ENCODE data around the gene ACTR10.

Gene ACTR10

DNA sequence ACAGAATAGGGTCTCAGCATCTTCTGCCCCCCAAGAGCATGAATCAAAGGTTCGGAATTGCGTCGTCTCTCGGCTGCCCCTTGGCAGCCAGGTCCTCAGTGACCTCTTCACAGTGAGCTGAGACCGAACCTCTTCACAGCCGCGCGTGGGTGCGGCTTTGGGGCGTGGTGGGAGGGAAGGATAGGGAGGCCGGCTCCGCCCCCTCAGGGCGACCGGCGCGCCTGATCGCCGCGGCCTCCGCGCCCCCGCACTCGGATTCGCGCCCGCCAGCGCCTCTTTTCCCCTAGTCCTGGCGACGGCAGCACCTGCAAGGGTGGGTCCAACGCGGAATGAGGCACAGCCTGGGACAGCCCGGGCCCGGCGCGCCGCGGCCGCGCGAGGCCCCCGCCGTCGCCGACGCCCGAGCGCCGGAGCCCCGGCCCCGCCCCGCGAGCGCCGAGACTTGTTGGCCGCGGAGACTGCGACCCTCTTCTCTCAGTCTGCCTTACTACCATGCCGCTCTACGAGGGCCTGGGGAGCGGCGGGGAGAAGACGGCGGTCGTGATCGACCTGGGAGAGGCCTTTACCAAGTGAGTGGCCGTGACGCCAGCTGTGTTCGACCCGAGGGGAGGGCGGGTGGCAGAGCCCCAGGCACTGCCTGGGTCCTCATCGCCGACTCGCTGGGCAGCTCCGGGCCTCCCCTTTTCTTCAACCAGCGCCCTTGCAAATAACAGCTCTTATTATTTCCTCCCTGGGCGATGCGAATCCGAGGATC lies at the start of gene ACTR10:
ACTR10 (plus strand) TSS at position 424 of the 754 bp plus-strand sequence; CDS start at position 493, 69 bp downstream.
- DNase-seq: peak; percentile 69 to 83 (median 72)

DNA sequence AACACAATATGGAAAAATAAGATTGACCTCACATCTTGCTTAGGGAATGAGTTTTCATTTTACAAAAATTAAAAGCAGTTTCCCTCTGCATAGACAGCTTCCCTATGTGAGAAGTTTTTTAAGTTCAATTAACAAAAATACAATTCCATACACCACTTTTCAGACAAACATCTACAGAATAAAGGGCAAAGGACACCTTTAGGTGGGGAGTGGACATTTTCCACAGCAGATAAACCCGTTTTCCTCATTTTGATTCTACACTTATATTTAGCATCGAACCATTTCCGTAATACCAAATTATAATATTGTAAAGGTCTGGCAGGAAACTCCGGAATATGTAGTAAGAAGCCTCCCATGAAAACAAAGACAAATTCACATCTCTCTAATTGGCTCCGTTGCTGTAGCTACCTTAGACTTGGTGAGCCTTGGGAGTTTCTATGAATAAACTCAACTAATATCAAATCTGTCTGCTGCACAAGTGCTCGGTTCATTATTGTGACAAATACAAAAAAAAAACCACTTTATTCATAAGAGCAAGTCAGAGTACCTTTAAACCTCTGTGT lies 49.6 kb upstream of the ACTR10 start:
- DNase-seq: no peak

DNA sequence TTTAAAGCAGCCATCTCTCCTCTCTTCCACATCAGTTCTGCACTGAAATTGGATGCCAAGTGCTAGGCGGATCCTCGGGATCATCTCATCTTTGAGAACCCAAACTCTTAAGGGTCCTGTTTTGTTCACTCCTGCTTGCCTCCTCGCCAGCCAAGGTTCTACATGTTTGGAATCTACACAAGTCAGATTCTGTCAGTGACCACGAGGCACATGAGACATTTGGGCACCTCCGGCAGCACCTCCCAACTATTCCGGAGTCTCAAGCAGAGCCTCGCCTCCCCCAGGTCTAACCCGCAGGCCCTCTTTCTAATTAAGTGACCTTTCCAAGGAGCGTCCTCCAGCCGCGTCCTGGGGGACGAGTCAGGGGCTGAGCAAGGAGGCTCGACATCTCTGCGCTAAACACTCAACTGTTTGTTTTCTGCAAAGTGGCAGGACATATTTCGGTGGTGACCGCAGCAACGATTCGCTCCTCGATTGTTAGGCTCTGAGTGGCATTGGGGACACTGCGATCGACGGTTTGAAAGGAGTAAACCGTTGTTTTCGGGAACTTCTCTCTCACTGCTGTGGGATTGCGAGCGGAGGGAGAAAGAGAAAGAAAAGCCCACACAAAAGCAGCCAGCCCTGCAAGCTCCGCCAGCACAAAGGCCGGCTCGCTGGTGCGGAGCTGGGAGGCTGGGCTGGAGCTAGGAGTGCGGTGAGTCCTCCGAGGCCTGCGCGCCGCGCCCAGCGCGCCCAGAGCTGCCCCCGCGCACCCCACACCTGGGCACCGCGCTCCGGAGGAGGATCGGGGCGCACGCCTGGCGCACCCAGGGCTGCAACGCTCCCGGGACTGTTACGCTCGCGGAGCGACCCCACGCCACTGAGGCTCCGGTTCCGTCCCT lies 48.6 kb upstream of the ACTR10 start:
- no peak for DNase-seq

DNA sequence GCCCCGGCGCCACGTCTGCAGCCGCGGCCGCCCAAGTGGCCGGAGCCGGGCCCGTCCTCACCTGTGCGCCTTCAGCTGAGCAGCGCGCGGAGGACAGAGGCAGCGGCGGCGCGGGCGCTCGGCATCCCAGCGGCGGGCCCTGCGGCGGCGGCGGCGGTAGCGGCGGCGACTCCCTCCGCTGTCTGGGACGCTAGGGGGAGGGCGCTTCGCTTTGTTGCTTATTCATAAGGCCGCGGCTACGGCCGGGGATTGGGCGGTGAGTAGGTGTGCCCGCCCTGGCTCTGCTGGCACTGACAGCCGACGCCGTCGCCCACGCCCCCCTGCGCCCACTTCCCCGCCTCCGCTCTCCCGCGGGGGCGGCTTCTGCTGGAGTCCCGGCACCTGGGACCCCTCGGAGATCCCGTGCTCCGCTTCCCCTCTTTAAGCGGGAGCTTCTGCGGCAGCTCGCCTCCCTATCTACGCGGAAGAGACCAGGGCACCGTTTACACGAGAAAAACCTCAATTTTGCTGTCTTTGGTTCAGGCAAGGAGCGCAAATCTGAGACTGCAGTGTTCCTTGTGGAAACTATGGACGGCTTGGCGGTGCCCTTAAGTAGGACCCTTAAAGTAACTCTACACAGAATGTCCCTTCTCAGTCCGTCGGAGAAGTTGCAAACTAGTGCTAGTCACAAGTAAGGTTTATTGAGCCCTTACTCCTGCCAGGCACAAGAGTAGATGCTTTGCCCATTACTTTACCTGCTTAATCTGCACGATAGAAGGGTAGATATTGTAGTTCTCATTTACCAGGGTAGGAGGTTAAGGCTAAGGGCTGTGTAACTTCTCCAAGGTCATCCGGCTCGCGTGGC lies 47.7 kb upstream of the ACTR10 start, which contains the start of gene ARMH4:
ARMH4 (minus strand) TSS at position 200 of the 844 bp plus-strand sequence. CDS start 12,855 bp downstream, outside the sequence.
- peak in 3 of 4 experiments; percentile 5 to 51 (median 9) for DNase-seq

DNA sequence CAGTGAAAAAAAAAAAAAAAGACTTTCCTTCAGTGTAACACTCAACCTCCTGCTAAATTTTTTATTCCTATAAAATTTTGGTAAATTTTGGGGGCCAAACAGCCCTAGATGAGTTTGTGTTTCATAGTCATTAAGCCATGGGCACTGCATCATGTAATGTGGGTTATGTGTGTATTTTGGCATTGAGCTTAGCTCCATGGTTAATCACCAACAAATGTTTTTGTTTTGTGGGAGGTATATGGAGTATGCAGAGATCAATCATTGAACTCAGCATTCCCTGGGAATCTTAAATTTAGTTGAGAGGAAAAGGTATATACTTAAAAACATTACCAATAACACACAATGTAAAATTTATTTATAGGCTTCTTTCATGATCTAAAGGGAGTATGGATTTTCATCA lies 39.4 kb upstream of the ACTR10 start:
- no peak for DNase-seq

DNA sequence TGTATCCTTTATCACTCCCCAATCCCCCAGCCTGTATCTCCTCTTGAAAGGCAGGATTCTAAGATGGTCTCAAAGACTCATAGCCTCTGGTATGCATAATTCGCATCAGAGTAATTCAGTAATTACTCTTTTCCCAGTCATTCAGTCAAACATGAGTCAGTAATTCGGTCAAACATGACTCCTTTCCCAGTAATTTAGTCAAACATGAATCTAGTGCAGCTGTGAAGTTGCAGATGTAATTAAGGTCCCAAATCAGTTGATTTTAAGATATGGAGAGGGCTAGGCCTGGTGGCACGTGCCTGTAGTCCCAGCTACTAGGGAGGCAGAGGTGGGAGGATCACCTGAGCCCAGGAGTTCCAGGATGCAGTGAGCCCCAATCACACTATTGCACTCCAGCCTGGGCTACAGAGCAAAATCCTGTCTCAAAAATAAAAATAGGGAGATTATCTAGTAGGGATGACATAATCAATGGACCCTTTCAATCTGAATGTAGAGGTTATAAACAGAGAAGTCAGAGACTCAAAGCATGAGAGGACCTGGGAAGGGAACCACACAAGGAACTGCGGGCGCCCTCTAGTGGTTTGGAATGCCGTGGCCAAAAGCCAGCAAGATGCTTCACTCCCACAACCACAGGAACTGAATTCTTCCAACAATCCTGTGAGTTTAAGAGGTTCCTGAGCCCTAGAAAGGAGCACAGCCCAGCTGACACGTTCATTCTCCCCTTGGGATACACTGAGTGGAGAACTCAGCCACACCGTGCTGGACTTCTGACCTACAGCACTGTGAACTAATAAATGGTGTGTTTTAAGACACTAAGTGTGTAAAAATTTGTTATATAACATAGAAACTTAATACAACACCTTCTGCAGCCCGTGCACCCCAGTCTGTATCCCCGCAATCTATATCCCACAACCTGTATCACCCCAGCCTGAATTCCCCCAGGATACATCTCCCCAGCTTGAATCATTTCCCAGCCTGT lies 33.7 kb upstream of the ACTR10 start:
- peak; percentile 26 to 67 (median 66) for DNase-seq

DNA sequence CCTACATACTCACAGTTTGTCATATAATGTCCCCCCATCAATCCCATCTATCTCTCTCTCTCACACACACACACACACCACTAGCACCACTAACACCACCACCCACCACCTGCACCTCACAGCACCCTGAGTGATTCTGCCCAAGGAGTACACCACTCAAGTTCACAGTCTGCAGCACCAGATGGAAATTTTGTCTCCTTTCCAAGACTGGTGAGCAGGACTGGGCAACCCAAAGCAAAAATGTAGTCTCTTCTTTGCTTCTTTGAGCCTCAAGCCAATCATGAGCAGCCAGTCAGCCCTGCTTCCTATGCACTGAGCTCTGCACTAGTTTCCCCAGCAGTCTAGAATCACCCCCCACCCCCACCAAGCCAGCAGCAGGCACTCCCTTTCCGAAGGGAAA lies 32.9 kb upstream of the ACTR10 start:
- no peak for DNase-seq

DNA sequence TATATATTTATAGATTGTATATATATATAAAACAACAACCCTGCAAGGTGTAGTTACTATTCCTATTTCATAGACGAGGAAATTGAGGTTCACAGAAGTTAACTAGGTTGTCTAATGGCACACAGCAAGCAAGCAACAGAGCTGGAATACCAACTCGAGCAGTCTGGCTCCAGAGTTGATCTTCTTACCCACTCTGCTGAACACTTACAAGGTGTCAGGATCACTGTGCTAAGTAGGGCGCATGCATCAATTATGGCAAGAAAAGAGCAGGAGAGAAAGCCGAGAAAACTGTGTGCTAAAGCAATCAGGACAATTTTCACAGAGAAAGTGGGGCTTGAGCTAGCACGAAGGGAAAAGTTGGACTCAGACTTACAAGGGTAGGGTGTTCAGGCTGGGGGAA lies 32.1 kb upstream of the ACTR10 start:
- DNase-seq: no peak

DNA sequence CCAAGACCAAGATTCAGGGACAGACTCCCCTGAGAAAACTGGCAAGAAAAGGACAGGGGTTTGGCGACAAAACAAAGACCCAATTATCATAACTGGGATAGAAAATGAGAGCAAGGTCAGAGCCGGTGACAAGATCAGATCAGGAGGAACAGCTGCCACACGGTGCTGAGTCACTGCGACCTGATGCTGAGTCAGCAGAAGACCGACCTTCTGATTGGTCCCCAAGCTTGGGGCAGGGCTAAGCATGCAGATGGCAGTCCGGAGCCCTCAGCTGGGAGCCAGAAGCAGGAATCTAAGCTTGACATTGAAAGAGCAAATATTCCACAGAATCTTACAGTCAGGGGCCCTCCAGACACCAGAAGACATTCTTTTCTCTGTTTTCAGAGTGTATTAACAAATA lies 28.9 kb upstream of the ACTR10 start:
- DNase-seq: no peak

DNA sequence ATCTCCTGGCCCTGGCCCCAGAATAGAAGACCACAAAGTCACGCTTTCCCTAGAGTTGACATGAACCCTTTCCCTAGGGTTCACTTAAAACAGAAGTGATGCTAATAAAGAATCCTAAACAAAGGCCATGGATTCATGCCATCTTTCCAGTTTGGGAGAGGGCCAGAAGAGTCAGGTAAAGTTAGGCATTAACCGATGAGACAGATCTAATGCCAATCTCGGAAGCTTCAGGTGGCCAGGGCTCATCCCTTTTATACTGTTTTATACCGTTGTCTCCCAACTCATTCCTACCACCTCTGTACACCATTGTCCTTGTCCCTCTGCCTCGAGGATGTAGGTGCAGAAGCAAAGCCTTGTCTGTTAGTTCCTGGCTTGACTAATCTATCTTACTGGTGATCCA lies 22.8 kb upstream of the ACTR10 start:
- DNase-seq: no peak

DNA sequence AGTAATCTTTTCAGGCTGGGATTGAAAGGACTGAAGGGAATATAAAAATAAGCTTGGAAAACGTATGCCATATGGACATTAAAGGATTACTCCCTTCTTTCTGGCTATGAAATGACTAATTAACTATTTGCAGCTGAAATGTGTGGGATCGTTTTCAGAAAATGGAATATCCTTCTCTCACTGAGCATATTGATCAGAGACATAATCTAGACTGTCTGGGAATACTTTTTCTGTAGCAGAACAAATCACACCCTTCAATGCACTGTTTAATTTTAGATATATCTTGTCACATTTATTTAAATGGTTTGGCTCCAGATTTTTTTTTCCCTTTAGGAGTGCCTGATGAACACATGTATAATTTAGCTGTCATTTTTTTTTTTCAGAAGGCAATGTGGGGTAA lies 10.8 kb upstream of the ACTR10 start:
- DNase-seq: no peak

DNA sequence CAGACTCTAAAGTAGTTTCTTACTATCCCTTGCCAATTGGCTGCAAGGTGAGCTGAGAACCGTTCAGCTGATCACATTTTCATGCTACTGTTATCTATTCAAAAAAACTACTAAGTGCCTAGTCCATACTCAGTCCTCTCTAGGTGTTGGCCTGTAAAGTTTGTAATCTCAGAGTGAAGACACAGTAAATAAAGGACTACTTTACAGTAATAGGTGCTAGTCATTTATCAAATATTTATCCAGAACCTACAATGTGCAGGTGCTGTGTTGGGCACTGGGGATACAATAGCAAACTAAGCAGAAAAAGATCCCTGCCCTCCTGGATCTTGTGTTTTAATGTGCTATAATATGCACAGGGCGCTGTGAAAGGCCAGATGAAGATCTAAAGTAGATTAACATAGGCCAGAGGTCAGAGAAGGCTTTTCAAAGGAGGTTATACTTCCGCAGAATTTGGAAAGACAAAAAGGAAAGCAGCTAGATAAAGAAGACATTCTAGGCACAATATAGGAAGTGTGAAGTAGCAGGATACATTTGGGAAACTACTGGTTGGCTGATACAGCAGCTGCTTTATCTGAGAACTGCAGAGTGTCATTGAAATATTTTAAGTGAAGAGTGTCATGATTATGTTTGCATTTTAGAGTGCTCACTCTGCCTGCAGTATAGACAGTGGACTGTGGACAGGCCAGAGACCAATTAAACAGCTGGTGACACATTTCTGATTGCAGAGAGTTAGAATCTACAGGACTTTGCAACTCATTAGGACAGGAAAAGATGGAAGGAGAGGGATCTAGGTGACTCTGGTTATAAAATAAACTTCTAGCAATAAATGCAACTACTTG lies 8.0 kb upstream of the ACTR10 start:
- DNase-seq: no peak

DNA sequence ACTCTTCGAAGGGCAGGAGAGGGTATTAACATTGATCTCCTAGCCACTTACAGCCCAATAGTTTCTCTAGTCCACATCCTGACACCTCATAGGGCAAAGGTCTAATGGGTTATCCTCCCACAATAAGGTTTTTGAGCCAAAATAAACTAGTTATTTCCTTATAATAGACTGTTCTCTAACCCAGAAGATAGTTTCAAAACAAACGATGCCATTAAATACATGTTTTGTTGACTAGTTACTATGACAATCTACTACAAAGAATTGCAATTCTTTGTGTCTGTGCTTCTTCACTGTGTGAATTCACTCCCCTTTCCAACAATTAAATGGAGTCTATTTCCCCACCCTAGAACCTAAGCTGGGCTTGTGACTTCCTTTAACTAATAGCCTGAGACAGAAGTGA lies 6.4 kb upstream of the ACTR10 start:
- no peak for DNase-seq

DNA sequence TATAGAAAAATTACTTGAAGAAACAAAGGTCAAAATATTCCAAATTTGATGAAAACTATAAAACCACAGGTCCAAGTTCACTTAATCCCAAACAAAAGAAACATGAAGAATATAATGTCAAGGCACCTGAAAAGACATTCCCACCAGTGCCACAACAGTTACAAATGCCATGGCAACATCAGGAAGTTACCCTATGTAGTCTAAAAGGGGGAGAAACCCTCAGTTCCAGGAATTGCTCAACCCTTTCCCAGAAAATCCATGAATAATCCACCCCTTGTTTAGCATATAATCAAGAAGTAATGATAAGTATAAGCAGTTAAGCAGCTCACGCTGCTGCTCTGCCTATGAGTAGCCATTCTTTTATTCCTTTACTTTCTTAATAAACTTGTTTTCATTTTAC lies 3.8 kb upstream of the ACTR10 start:
- DNase-seq: no peak

DNA sequence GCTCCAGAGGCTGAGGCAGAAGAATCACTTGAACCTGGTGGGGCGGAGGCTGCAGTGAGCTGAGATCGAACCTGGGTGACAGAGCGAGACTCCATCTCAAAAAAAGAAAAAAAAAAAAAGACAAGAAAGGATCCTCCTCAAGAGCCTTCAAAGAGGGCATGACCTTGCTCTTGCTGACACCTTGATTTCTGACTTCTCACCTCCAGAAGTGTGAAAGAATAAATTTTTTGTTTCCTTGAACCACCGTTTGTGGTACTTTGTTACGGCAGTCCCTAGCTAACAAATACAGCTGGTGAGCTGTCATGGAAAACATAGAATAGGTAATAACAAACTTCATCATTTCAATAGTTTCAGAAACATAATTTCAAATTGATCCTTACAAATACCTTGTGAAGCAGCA lies 1.9 kb upstream of the ACTR10 start:
- no peak for DNase-seq

DNA sequence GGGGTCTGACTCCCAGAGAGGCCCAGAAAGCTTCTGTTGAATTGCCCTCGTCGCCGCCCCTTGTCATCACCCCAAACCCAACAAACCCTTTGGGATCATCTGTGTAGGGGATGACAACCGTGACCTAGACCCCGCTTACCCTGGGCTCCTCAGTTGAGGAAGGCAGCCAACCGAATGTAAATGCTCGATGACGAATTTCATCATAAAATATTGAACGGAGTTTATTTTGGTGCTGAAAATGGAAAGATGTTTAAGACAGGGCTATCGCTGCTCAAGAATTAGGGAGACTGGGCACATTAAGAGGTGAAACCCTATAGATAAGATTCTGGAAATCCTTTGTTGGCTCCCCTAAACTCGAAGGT lies 512 bp downstream of the ACTR10 start:
- no peak for DNase-seq

DNA sequence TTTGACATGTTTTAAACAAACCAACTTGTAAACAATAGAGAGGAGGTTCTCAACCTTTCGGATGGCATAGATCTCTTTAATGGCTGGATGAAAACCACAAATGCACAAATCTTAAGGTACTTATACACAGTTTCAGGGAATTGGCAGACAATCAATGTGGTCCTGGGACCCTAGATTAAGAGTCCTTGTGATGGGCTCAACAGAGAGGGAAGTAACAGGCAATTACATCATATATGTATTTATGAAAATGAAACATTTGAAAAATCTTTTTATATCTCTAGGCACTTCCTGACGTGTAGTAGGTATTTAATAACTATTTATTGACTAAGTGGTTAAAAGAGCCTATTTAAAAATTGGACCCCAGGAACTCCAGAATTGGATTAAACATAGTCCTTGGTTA lies 897 bp downstream of the ACTR10 start:
- DNase-seq: no peak

DNA sequence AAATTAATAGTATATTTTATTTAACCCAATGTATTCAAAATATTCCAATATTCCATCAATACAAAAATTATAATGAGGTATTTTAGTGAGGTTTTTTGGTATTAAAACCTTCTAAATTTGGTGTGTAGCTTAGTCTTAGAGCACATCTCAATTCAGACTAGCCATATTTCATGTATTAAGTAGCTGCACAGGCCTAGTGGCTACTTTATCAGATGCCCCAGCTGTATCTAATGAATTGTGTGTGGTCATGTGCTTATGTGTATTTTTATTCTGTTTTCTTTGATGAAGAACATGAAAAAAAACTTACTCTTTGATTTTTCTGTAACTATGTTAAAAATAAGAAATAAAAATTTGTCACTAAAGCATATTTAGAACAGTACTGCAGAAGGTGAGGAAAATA lies 13.2 kb downstream of the ACTR10 start:
- no peak for DNase-seq

DNA sequence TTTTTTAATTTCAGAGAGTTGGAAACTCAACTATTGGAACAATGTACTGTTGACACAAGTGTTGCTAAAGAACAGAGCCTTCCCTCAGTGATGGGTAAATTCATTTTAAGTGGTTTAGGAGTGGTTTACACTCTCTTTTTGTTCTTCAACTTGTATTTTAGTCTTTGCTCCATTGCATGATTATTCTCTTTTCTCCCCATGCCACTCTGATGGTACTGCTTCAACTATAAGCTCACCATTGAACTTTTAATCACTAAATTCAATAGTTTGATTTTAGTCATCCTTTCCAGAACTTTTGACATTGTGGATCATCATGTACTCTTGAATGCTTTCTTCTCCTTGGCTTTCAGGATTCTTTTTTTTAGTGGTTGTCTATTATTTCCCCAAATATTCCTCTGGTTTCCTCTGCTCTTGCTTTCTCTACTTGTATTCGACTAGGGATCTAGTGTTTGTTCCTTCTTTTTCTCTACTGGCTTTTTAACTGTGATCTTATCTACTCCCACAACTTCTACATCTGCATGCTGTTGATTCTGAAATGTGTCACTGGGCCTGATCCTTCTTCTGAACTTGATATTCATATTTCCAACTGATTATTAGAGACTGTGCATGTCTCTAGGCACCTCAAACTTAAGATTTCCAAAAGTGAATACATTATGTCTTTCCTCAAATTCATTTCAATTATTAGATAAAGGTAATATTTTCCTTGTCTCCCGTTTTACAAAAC lies 15.4 kb downstream of the ACTR10 start:
- DNase-seq: no peak

DNA sequence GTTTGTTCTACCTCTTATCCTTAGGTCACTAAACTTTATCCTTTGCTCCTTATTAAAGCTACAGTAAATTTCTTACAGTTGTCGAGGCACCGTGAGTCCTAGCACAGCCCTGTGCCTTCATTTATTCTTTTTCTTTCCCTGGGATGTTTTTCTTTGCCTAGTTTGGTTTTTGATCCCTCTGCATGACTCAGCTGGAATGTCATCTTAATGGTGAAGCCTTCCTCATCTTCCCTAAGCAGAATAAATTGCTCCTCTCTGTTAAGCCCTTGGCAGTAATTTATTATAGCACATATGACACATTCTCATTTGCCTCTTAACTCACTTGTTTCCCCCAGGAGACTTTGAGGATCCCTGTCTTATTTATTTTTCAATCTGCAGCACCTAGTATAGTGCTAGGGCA lies 16.6 kb downstream of the ACTR10 start:
- DNase-seq: no peak

All from activated naive CD4-positive, alpha-beta T cell (primary cell).